HepG2 (cell line): ENCODE data around the gene EWSR1. TPM values are rescaled to one million over a fixed set of nuclear protein-coding genes. Genes with fewer than 3 reads are reported as not detected.

Experiments used
- ATAC-seq: fragments of 200-7000 bp; cut with Tn5 transposase; 3 replicates; pipeline ENCODE4 v1.9.1; 2020; ENCODE audit warnings: mild to moderate bottlenecking, moderate library complexity
- BruUV-seq: library from RNA; stranded (reverse); fragments of 400-500 nt; replicated peaks from 2 replicates; lab custom pipeline; 2021; lab: Mats Ljungman, UMichigan
- CTCF ChIA-PET: fragments of 300-600 bp; formaldehyde crosslinking; extraction: SDS; loops from one replicate; lab custom pipeline; 2021; ENCODE audit warnings: low total read pairs, inconsistent platforms, low intra/inter-chr PET ratio; lab: Yijun Ruan, JAX
- POLR2A ChIA-PET: fragments of 350-600 bp; sonication (Branson Sonifier 250); formaldehyde crosslinking; loops from one replicate; lab custom pipeline; 2020; ENCODE audit warnings: antibody characterized with exemption, inconsistent platforms; lab: Yijun Ruan, JAX
- DNase-seq: peaks from one replicate; pipeline ENCODE4 v3.0.0-alpha.2; 2015; ENCODE audit warnings: low spot score
- FAIRE-seq: peaks from 3 replicates; lab custom pipeline; 2011; peaks lifted over from hg19 to GRCh38; lab: Jason Lieb, UNC
- H2AFZ ChIP-seq: one replicate; pipeline ENCODE4 v1.6.1; 2011; ENCODE audit warnings: low read length, inconsistent platforms
- H3K27ac ChIP-seq: fragments of 300-600 bp; 3 replicates; pipeline ENCODE4 v1.8.0; 2011; ENCODE audit warnings: mixed run types, mild to moderate bottlenecking, mixed read lengths, low read length, inconsistent platforms; ENCODE audit not compliant: insufficient read depth; ENCODE audit errors: extremely low read length
- H3K27me3 ChIP-seq, 2 experiments: fragments of 200-600 bp in 1 of 2; 2 replicates in 1 of 2; 3 replicates in 1 of 2; pipeline versions ENCODE4 v1.6.0 to v1.8.0; 2011; ENCODE audit warnings: low read length in 2 of 2, mild to moderate bottlenecking in 2 of 2, moderate library complexity in 2 of 2, inconsistent platforms in 1 of 2; ENCODE audit not compliant: insufficient read depth in 2 of 2, control insufficient read depth in 1 of 2
- H3K36me3 ChIP-seq, 2 experiments: fragments of 200-600 bp in 1 of 2; replicated peaks in 1 of 2; 2 replicates in 1 of 2; 3 replicates in 1 of 2; pipeline versions ENCODE4 v1.5.1 to v1.8.0; 2011; ENCODE audit warnings: low read length in 2 of 2, inconsistent platforms in 1 of 2; ENCODE audit not compliant: insufficient read depth in 2 of 2, control insufficient read depth in 1 of 2
- H3K4me1 ChIP-seq: 2 replicates; pipeline ENCODE4 v1.5.1; 2012; ENCODE audit warnings: low read length, inconsistent platforms; ENCODE audit not compliant: insufficient read depth
- H3K4me2 ChIP-seq: 2 replicates; pipeline ENCODE4 v1.6.0; 2011; ENCODE audit warnings: low read depth, low read length, inconsistent platforms
- H3K4me3 ChIP-seq, 3 experiments: fragments of 200-600 bp in 1 of 3; sonication (generic), shearing (Covaris generic) in 1 of 3; replicated peaks in 1 of 3; 2 replicates each; pipeline ENCODE4 v1.5.1; 2011 to 2016; ENCODE audit warnings: low read length in 3 of 3, inconsistent platforms in 2 of 3, low read depth in 2 of 3, mild to moderate bottlenecking in 2 of 3, control low read depth in 1 of 3, mixed read lengths in 1 of 3; ENCODE audit not compliant: insufficient read depth in 1 of 3
- H3K79me2 ChIP-seq: one replicate; pipeline ENCODE4 v1.6.1; 2011; ENCODE audit warnings: low read length, inconsistent platforms; ENCODE audit not compliant: insufficient read depth
- H3K9ac ChIP-seq: 2 replicates; pipeline ENCODE4 v1.6.0; 2011; ENCODE audit warnings: mild to moderate bottlenecking, low read depth, low read length, inconsistent platforms; ENCODE audit not compliant: insufficient read depth
- H3K9me3 ChIP-seq: 2 replicates; pipeline ENCODE4 v1.5.1; 2012; ENCODE audit warnings: mild to moderate bottlenecking, low read length
- H4K20me1 ChIP-seq: 2 replicates; pipeline ENCODE4 v1.6.0; 2011; ENCODE audit warnings: inconsistent platforms, mild to moderate bottlenecking, low read length, moderate library complexity; ENCODE audit not compliant: insufficient read depth
- ARHGAP35 ChIP-seq: sonication (generic); formaldehyde crosslinking; IDR thresholded peaks from 2 replicates; pipeline ENCODE4 v1.9.0; 2022; ENCODE audit warnings: mild to moderate bottlenecking, inconsistent platforms, moderate library complexity, missing genetic modification reagents, borderline replicate concordance
- HNRNPH1 ChIP-seq: fragments of 200-400 bp; formaldehyde crosslinking; optimal IDR thresholded peaks from 2 replicates; pipeline ENCODE3; 2017; ENCODE audit warnings: mild to moderate bottlenecking, low read depth, low read length
- KDM5A ChIP-seq: fragments of 200-600 bp; sonication (generic); IDR thresholded peaks from 2 replicates; pipeline ENCODE4 v1.7.0; 2018; ENCODE audit warnings: antibody characterized with exemption, mild to moderate bottlenecking, low read length, borderline replicate concordance
- NR2F2 ChIP-seq: IDR thresholded peaks from 2 replicates; pipeline ENCODE4 v1.6.1; 2012; ENCODE audit warnings: low read depth, inconsistent platforms, borderline replicate concordance
- SKIL ChIP-seq: sonication (generic); formaldehyde crosslinking; IDR thresholded peaks from 2 replicates; pipeline ENCODE4 v1.8.0; 2022; ENCODE audit warnings: missing genetic modification reagents, mild to moderate bottlenecking, moderate library complexity, borderline replicate concordance
- SPEN ChIP-seq: sonication (generic); formaldehyde crosslinking; IDR thresholded peaks from 2 replicates; pipeline ENCODE4 v1.5.1; 2020; ENCODE audit warnings: low read depth, mild to moderate bottlenecking, missing genetic modification reagents
- TBX2 ChIP-seq: sonication (generic); formaldehyde crosslinking; IDR thresholded peaks from 2 replicates; pipeline ENCODE4 v1.5.0; 2020; ENCODE audit warnings: missing genetic modification reagents, mild to moderate bottlenecking, borderline replicate concordance
- ZBTB38 ChIP-seq: sonication (generic); formaldehyde crosslinking; IDR thresholded peaks from 2 replicates; pipeline ENCODE4 v1.5.1; 2020; ENCODE audit warnings: mild to moderate bottlenecking, missing genetic modification reagents
- ZNF205 ChIP-seq: IDR thresholded peaks from 2 replicates; pipeline ENCODE4 v1.6.1; 2018; ENCODE audit warnings: missing biosample characterization, missing genetic modification reagents
- ZNF33A ChIP-seq: sonication (generic); formaldehyde crosslinking; IDR thresholded peaks from 2 replicates; pipeline ENCODE4 v1.5.1; 2020; ENCODE audit warnings: missing genetic modification reagents, mild to moderate bottlenecking, moderate library complexity, borderline replicate concordance
- ZNF441 ChIP-seq: sonication (generic); formaldehyde crosslinking; IDR thresholded peaks from 2 replicates; pipeline ENCODE4 v1.7.0; 2021; ENCODE audit warnings: missing genetic modification reagents, borderline replicate concordance
- ZNF563 ChIP-seq: sonication (generic); formaldehyde crosslinking; IDR thresholded peaks from 2 replicates; pipeline ENCODE4 v1.8.0; 2022; ENCODE audit warnings: mild to moderate bottlenecking, moderate library complexity, missing genetic modification reagents
- ZNF576 ChIP-seq: sonication (generic); formaldehyde crosslinking; IDR thresholded peaks from 2 replicates; pipeline ENCODE4 v1.4.0; 2020; ENCODE audit warnings: mild to moderate bottlenecking, missing genetic modification reagents
- ZNF776 ChIP-seq: sonication (generic); formaldehyde crosslinking; IDR thresholded peaks from 2 replicates; pipeline ENCODE4 v1.4.0; 2020; ENCODE audit warnings: mild to moderate bottlenecking, missing genetic modification reagents
- WGBS: methylation state at CpG from one replicate; pipeline ENCODE4 v1.1.6; 2017; ENCODE audit warnings: low lambda C conversion rate; 5-methylcytosine and 5-hydroxymethylcytosine counted together
- in situ Hi-C: cut with HindIII; loops from 2 replicates; pipeline ENCODE4 v1.10.0; 2017; ENCODE audit warnings: low pct_unique_long_range_greater_than_20kb; ENCODE audit not compliant: extremely low pct_ligation_motif_present
- intact Hi-C: fragments of 100-400 bp; cut with micrococcal nuclease; formaldehyde crosslinking; loops from one replicate; pipeline ENCODE4 v1.10.0; 2022; ENCODE audit not compliant: unreplicated experiment
- polyA plus RNA-seq, 8 experiments: library from polyadenylated mRNA; depleted of rRNA in 3 of 8; stranded (reverse) in 7 of 8; unstranded in 1 of 8; fragments of >200 nt; fragmentation: Illumina TruSeq in 4 of 8; extraction: Trizol in 4 of 8; gene quantifications; 2 replicates each; pipeline versions ENCODE4 v1.2.1 to v1.2.3, GENCODE V29; 2011 to 2016; ENCODE audit warnings: low read depth in 4 of 8, missing spikeins in 1 of 8, mixed read lengths in 1 of 8; ENCODE audit not compliant: insufficient read depth in 1 of 8
- total RNA-seq, 5 experiments: library from RNA; depleted of rRNA; stranded (reverse); fragments of >200 nt; fragmentation: Illumina TruSeq; extraction: Trizol; gene quantifications; 2 replicates each; pipeline ENCODE4 v1.2.3, GENCODE V29; 2016; ENCODE audit warnings: low read depth in 1 of 5
- TF ChIP-seq, protein P1 (sequence below): sonication (generic); formaldehyde crosslinking; IDR thresholded peaks from 2 replicates; pipeline ENCODE4 v1.4.0; 2020; ENCODE audit warnings: mild to moderate bottlenecking, missing genetic modification reagents
- TF ChIP-seq, protein P2 (sequence below): sonication (generic); formaldehyde crosslinking; conservative IDR thresholded peaks from 2 replicates; pipeline ENCODE4 v1.8.1; 2023; ENCODE audit warnings: missing genetic modification reagents

The EWSR1 gene
- total and polyA plus RNA-seq, 2 of the 13 experiments (the other 11 are each of a cell fraction or from before 2014, with no cell fraction given), result 211 to 326 TPM

- H2AFZ ChIP-seq, result no peak overlapping the region
- CTCF ChIA-PET, result no interaction called here
- no peaks in the 10 kb centered on the region; a peak in 1 of 5 replicates for H3K27me3 ChIP-seq
- BruUV-seq, result TSS peak; percentile 77
- H3K9me3 ChIP-seq, result no peaks in the 10 kb centered on the region
- DNase-seq (no peak), ATAC-seq (no peak), FAIRE-seq (no peak)
- H4K20me1 ChIP-seq, result peaks cover 33% of the 10 kb centered on the region
- intact Hi-C loops, result no loop called here
- peak overlapping the region; percentile 90 for H3K4me2 ChIP-seq
- in situ Hi-C loops, result no loop called here
- peaks cover 3 to 28% of the 10 kb centered on the region in 2 experiments for H3K36me3 ChIP-seq
- WGBS, result 1% methylated on average over 12 of the region's 32 CpGs
- H3K79me2 ChIP-seq, result peaks cover 65% of the 10 kb centered on the region
- peak overlapping the region; percentile 98 for H3K27ac ChIP-seq
- H3K4me3 ChIP-seq, result peak overlapping the region; percentile 75 to 96 (median 93)
- peaks cover 44% of the 10 kb centered on the region for H3K4me1 ChIP-seq
- POLR2A ChIA-PET, result no interaction called here
- peak overlapping the region; percentile 100 for H3K9ac ChIP-seq
- TF ChIP-seq ZNF776 (CRISPR knock-in tag) (peak; percentile 13; the same call in 1 of the 2 replicates), ZNF33A (CRISPR knock-in tag) (no peak), ZNF205 (no peak), ARHGAP35 (no peak; the same call in 1 of the 2 replicates), ZBTB38 (no peak), KDM5A (0 out of 2 replicates have a peak, but pooled peaks have one; percentile 4), HNRNPH1 (no peak), NR2F2 (0 out of 2 replicates have a peak, but pooled peaks have one; percentile 7), SKIL (no peak), ZNF441 (CRISPR knock-in tag) (no peak), ZNF563 (CRISPR knock-in tag) (0 out of 2 replicates have a peak, but pooled peaks have one; percentile 5), SPEN (CRISPR knock-in tag) (no peak), ZNF576 (CRISPR knock-in tag) (0 out of 2 replicates have a peak, but pooled peaks have one; percentile 26), TBX2 (CRISPR knock-in tag) (peak; percentile 7; the same call in 1 of the 2 replicates)
- TF ChIP-seq, protein P1, sequence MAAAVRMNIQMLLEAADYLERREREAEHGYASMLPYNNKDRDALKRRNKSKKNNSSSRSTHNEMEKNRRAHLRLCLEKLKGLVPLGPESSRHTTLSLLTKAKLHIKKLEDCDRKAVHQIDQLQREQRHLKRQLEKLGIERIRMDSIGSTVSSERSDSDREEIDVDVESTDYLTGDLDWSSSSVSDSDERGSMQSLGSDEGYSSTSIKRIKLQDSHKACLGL, result peak; percentile 66; the same call in 1 of the 2 replicates
- TF ChIP-seq, protein P2, sequence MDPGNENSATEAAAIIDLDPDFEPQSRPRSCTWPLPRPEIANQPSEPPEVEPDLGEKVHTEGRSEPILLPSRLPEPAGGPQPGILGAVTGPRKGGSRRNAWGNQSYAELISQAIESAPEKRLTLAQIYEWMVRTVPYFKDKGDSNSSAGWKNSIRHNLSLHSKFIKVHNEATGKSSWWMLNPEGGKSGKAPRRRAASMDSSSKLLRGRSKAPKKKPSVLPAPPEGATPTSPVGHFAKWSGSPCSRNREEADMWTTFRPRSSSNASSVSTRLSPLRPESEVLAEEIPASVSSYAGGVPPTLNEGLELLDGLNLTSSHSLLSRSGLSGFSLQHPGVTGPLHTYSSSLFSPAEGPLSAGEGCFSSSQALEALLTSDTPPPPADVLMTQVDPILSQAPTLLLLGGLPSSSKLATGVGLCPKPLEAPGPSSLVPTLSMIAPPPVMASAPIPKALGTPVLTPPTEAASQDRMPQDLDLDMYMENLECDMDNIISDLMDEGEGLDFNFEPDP (CRISPR knock-in tag), result 0 out of 2 replicates have a peak, but pooled peaks have one; percentile 55
These were observed 608 bp upstream of the EWSR1 start for GRCh38 chr22:29267462-29267857.
